Skeletal muscle tissue (tissue), 4 donors: ENCODE measurements around the gene PNPLA2. TPM values are rescaled to one million over a fixed set of nuclear protein-coding genes. Genes with fewer than 3 reads are reported as not detected.

Source experiments
- H3K27ac ChIP-seq: one replicate; pipeline ENCODE4 v1.7.0; 2013; ENCODE audit warnings: mild to moderate bottlenecking, low read depth, low read length, inconsistent platforms
- H3K27me3 ChIP-seq, 3 donors: one replicate each; pipeline ENCODE4 v1.7.0; 2013; ENCODE audit warnings: low read length in 3 of 3; ENCODE audit not compliant: control insufficient read depth in 3 of 3, insufficient read depth in 3 of 3
- H3K36me3 ChIP-seq, 3 donors: one replicate each; pipeline ENCODE4 v1.7.0; 2013; ENCODE audit warnings: low read length in 3 of 3; ENCODE audit not compliant: control insufficient read depth in 3 of 3, insufficient read depth in 3 of 3
- H3K4me1 ChIP-seq, 3 donors: one replicate each; pipeline ENCODE4 v1.7.0; 2013; ENCODE audit warnings: low read length in 3 of 3, mild to moderate bottlenecking in 3 of 3; ENCODE audit not compliant: control insufficient read depth in 3 of 3, insufficient read depth in 3 of 3
- H3K4me3 ChIP-seq, 3 donors: one replicate each; pipeline ENCODE4 v1.7.0; 2013; ENCODE audit warnings: low read length in 3 of 3
- H3K9ac ChIP-seq, 3 donors: one replicate each; pipeline ENCODE4 v1.7.0; 2013; ENCODE audit warnings: low read length in 3 of 3, mild to moderate bottlenecking in 3 of 3, moderate library complexity in 2 of 3, low read depth in 1 of 3
- H3K9me3 ChIP-seq, 3 donors: one replicate each; pipeline ENCODE4 v1.7.0; 2013; ENCODE audit warnings: low read length in 3 of 3; ENCODE audit not compliant: control insufficient read depth in 3 of 3
- total RNA-seq: library from RNA; depleted of rRNA; stranded (reverse); fragments of >200 nt; gene quantifications from one replicate; pipeline ENCODE4 v1.2.3, GENCODE V29; 2014
- donor health status: Osteomylitis.

The PNPLA2 gene
- total RNA-seq, 1 donor from 2014 or later, result 13.6 TPM

DNA sequence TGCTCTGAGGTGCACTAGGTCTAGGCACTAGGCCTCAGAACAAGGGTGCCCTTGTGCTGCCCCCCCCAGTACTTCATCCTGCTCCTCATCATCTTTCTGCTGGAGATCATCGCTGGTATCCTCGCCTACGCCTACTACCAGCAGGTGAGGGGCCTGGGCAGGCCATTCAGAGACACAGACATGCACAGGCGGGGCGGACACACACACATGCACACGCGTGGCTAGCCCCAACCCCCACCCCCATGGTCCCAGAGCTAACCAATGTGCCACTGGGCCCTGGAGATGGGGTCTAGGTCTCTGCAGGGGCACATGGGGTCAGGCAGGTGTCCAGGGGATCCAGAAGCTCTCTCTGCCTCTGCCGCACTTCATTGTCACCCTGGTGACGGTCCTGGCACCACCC is 18.0 kb downstream of the PNPLA2 start:
- no peak overlapping the region for H3K27ac ChIP-seq
- H3K27me3 ChIP-seq, result peaks cover 0 to 4% (median 0%) of the 10 kb centered on the region in 3 donors
- H3K9ac ChIP-seq, result peak overlapping the region in 1 of 3 donors; percentile 16
- H3K4me1 ChIP-seq, result peaks cover 40 to 78% (median 56%) of the 10 kb centered on the region in 3 donors
- H3K9me3 ChIP-seq, result no peaks in the 10 kb centered on the region
- H3K4me3 ChIP-seq, result no peak overlapping the region
- peaks cover 42 to 46% (median 46%) of the 10 kb centered on the region in 3 donors for H3K36me3 ChIP-seq

- Histone ChIP-seq H3K4me1 (peaks cover 34 to 71% (median 51%) of the 10 kb centered on the region in 3 donors), H3K9me3 (no peaks in the 10 kb centered on the region), H3K4me3 (no peak overlapping the region), H3K9ac (no peak overlapping the region), H3K27ac (no peak overlapping the region), H3K36me3 (peaks cover 42 to 46% (median 46%) of the 10 kb centered on the region in 3 donors), H3K27me3 (no peaks in the 10 kb centered on the region)
Observed at GRCh38 chr11:837189-837989, 18.7 kb downstream of the PNPLA2 start.

DNA sequence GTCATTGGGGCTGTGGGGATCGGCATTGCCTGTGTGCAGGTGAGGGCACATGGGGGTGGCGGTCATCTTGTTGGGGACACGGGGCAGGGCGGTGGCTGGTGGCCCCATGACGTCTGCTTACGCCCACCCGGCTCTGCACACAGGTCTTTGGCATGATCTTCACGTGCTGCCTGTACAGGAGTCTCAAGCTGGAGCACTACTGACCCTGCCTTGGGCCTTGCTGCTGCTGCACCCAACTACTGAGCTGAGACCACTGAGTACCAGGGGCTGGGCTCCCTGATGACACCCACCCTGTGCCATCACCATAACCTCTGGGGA is 19.2 kb downstream of the PNPLA2 start:
- H3K4me1 ChIP-seq, result peaks cover 32 to 69% (median 48%) of the 10 kb centered on the region in 3 donors
- H3K36me3 ChIP-seq, result peaks cover 42 to 46% (median 46%) of the 10 kb centered on the region in 3 donors
- no peaks in the 10 kb centered on the region for H3K9me3 ChIP-seq

DNA sequence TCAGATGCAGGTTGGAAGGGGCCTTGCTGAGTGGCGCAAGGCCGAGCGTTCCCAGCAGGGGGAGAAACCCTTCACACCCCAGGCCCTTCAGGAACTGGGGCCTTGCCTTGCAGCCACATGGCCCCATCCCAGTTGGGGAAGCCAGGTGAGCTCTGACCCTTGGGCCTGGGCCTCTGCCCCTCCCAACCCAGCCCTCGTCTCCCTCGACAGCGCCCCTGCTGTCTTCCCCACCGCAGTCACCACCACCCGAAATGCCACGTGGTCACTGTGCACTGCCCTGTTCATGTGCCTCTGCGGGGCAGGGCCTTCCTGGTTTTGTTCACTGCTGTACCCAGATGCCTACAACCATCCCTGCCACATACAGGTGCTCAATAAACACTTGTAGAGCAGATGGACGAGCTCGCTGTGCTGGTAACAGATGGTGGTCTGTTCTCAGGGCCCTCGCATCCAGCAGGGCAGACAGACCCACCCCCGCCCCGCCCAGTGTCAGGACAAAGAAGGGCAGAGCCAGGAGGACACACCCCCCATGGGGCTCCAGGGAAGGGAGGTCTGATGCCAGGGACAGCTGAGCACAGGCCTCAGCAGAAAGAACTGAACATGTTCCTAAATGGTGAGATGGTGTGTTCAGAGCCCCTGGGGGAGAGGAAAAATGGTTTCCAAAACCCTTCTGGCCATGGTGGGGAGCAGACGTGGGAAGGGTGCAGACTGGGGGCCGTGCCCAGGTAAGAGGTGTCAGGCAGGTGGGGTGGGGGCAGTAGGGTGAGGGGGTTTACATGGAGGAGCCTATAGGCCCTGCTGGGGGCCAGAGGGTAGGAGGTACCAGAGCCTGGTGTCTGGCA is 19.9 kb downstream of the PNPLA2 start:
- peaks cover 31 to 74% (median 50%) of the 10 kb centered on the region in 3 donors for H3K4me1 ChIP-seq
- H3K9me3 ChIP-seq, result no peaks in the 10 kb centered on the region
- peaks cover 42 to 46% (median 46%) of the 10 kb centered on the region in 3 donors for H3K36me3 ChIP-seq
- H3K9ac ChIP-seq, result peak overlapping the region in 2 of 3 donors; percentile 33 to 59
- no peaks in the 10 kb centered on the region for H3K27me3 ChIP-seq
- H3K27ac ChIP-seq, result no peak overlapping the region
- H3K4me3 ChIP-seq, result no peak overlapping the region

More for the DNA sequence above, 19.2 kb downstream of the PNPLA2 start:
- H3K9ac ChIP-seq, result no peak overlapping the region
- H3K4me3 ChIP-seq, result no peak overlapping the region
- no peaks in the 10 kb centered on the region for H3K27me3 ChIP-seq
- no peak overlapping the region for H3K27ac ChIP-seq

DNA sequence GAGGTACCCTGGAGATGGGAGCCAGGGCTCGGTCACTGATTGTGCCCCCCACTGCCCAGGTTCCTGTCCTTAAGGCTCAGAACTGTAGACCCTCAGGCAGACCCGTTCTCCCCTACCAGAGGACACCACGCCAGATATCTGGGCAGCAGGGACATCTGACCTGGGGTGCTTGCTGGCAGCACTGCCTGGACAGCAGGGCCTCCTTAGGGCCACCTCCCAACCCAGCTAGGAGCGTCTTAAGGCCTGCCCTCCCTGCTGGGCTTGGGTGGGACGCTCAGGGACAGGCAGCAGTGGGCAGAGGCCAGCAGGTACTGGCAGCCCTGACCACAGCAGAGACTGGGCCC is 20.5 kb downstream of the PNPLA2 start:
- Histone ChIP-seq H3K36me3 (peaks cover 42 to 46% (median 46%) of the 10 kb centered on the region in 3 donors), H3K9me3 (no peaks in the 10 kb centered on the region), H3K27me3 (no peaks in the 10 kb centered on the region), H3K4me1 (peaks cover 27 to 73% (median 48%) of the 10 kb centered on the region in 3 donors), H3K9ac (no peak overlapping the region), H3K4me3 (no peak overlapping the region), H3K27ac (no peak overlapping the region)

- H3K27ac ChIP-seq, result no peak overlapping the region
- H3K27me3 ChIP-seq, result no peaks in the 10 kb centered on the region
- H3K9ac ChIP-seq, result peak overlapping the region in 1 of 3 donors; percentile 91
- H3K36me3 ChIP-seq, result peaks cover 42 to 46% (median 46%) of the 10 kb centered on the region in 3 donors
- H3K4me1 ChIP-seq, result peaks cover 24 to 71% (median 43%) of the 10 kb centered on the region in 3 donors
- no peaks in the 10 kb centered on the region for H3K9me3 ChIP-seq
- peak overlapping the region in 1 of 3 donors; percentile 93 for H3K4me3 ChIP-seq
Observed at GRCh38 chr11:839875-840617, 21.3 kb downstream of the PNPLA2 start.

- Histone ChIP-seq H3K9ac (peak overlapping the region; percentile 77 to 91 (median 89)), H3K9me3 (no peaks in the 10 kb centered on the region), H3K27ac (peak overlapping the region; percentile 91), H3K4me1 (peaks cover 27 to 75% (median 52%) of the 10 kb centered on the region in 3 donors), H3K27me3 (no peaks in the 10 kb centered on the region), H3K36me3 (peaks cover 33 to 37% (median 37%) of the 10 kb centered on the region in 3 donors), H3K4me3 (peak overlapping the region; percentile 87 to 93 (median 88))
Observed at GRCh38 chr11:841981-842369, 23.3 kb downstream of the PNPLA2 start.

- Histone ChIP-seq H3K27me3 (no peaks in the 10 kb centered on the region), H3K4me1 (peaks cover 27 to 69% (median 50%) of the 10 kb centered on the region in 3 donors), H3K4me3 (peak within 1 kb of the TSS; percentile 87 to 93 (median 88)), H3K9me3 (no peaks in the 10 kb centered on the region), H3K36me3 (peaks cover 28 to 33% (median 32%) of the 10 kb centered on the region in 3 donors), H3K27ac (peak within 1 kb of the TSS; percentile 91), H3K9ac (peak within 1 kb of the TSS; percentile 77 to 91 (median 89))
Observed at GRCh38 chr11:842370-843002, 23.8 kb downstream of the PNPLA2 start, which contains the start of the genes POLR2L and TSPAN4. TSS of gene POLR2L (minus strand) at chr11:842529. CDS start at chr11:842508, 21 bp downstream. TSS of gene TSPAN4 (plus strand) at chr11:842852. CDS start at chr11:850305, 7,453 bp downstream.
